HEK293 (cell line): ENCODE data around the gene PAPSS1.

Experiments
- BCL11A ChIP-seq: fragments of 450-650 bp; formaldehyde crosslinking; IDR thresholded peaks from 2 replicates; pipeline ENCODE4 v1.5.1; 2016; ENCODE audit warnings: low read depth, missing biosample characterization, missing genetic modification characterization
- GFI1B ChIP-seq: fragments of 450-650 bp; formaldehyde crosslinking; IDR thresholded peaks from 2 replicates; pipeline ENCODE4 v1.5.1; 2016; ENCODE audit warnings: missing biosample characterization, missing genetic modification characterization
- GLIS2 ChIP-seq: fragments of 450-650 bp; formaldehyde crosslinking; IDR thresholded peaks from 2 replicates; pipeline ENCODE4 v1.5.1; 2016; ENCODE audit warnings: missing biosample characterization, missing genetic modification characterization
- HOXC10 ChIP-seq: sonication (generic); formaldehyde crosslinking; IDR thresholded peaks from 2 replicates; pipeline ENCODE4 v1.8.1; 2023; ENCODE audit warnings: mild to moderate bottlenecking, missing genetic modification reagents
- KLF1 ChIP-seq: fragments of 450-650 bp; formaldehyde crosslinking; IDR thresholded peaks from 2 replicates; pipeline ENCODE4 v1.5.1; 2016; ENCODE audit warnings: missing biosample characterization, missing genetic modification characterization
- KLF10 ChIP-seq: fragments of 450-650 bp; IDR thresholded peaks from 2 replicates; pipeline ENCODE4 v1.5.1; 2018; ENCODE audit warnings: missing biosample characterization, mild to moderate bottlenecking, missing genetic modification characterization
- PATZ1 ChIP-seq: fragments of 450-650 bp; formaldehyde crosslinking; IDR thresholded peaks from 2 replicates; pipeline ENCODE4 v1.5.1; 2016; ENCODE audit warnings: missing biosample characterization, missing genetic modification characterization
- SP2 ChIP-seq: fragments of 450-650 bp; formaldehyde crosslinking; IDR thresholded peaks from 2 replicates; pipeline ENCODE4 v1.5.1; 2016; ENCODE audit warnings: missing biosample characterization, missing genetic modification characterization
- ZBTB17 ChIP-seq: fragments of 450-650 bp; formaldehyde crosslinking; IDR thresholded peaks from 2 replicates; pipeline ENCODE4 v1.5.1; 2016; ENCODE audit warnings: missing biosample characterization, missing genetic modification characterization
- ZBTB20 ChIP-seq: fragments of 450-650 bp; formaldehyde crosslinking; IDR thresholded peaks from 2 replicates; pipeline ENCODE4 v1.5.1; 2016; ENCODE audit warnings: missing biosample characterization, missing genetic modification characterization
- ZFP3 ChIP-seq: fragments of 450-650 bp; formaldehyde crosslinking; IDR thresholded peaks from 2 replicates; pipeline ENCODE4 v1.5.1; 2016; ENCODE audit warnings: low read depth, missing biosample characterization, missing genetic modification characterization
- ZNF112 ChIP-seq: fragments of 450-650 bp; formaldehyde crosslinking; IDR thresholded peaks from 2 replicates; pipeline ENCODE4 v1.5.0; 2017; ENCODE audit warnings: missing biosample characterization, missing genetic modification characterization
- ZNF169 ChIP-seq: fragments of 450-650 bp; formaldehyde crosslinking; IDR thresholded peaks from 2 replicates; pipeline ENCODE4 v1.5.1; 2016; ENCODE audit warnings: missing biosample characterization, missing genetic modification characterization
- ZNF174 ChIP-seq: fragments of 450-650 bp; formaldehyde crosslinking; IDR thresholded peaks from 2 replicates; pipeline ENCODE4 v1.5.0; 2017; ENCODE audit warnings: missing biosample characterization, mild to moderate bottlenecking, missing genetic modification characterization
- ZNF26 ChIP-seq: fragments of 450-650 bp; formaldehyde crosslinking; IDR thresholded peaks from 2 replicates; pipeline ENCODE4 v1.5.1; 2016; ENCODE audit warnings: missing biosample characterization, missing genetic modification characterization
- ZNF341 ChIP-seq: fragments of 450-650 bp; formaldehyde crosslinking; IDR thresholded peaks from 2 replicates; pipeline ENCODE4; 2016; ENCODE audit warnings: low read depth, missing biosample characterization, missing genetic modification characterization
- ZNF350 ChIP-seq: fragments of 450-650 bp; formaldehyde crosslinking; IDR thresholded peaks from 2 replicates; pipeline ENCODE4 v1.5.0; 2017; ENCODE audit warnings: missing biosample characterization, mild to moderate bottlenecking, missing genetic modification characterization
- ZNF362 ChIP-seq: fragments of 450-650 bp; formaldehyde crosslinking; IDR thresholded peaks from 2 replicates; pipeline ENCODE4 v1.5.1; 2016; ENCODE audit warnings: missing biosample characterization, missing genetic modification characterization
- ZNF398 ChIP-seq: fragments of 450-650 bp; formaldehyde crosslinking; IDR thresholded peaks from 2 replicates; pipeline ENCODE4 v1.5.1; 2017; ENCODE audit warnings: missing biosample characterization, missing genetic modification characterization
- ZNF510 ChIP-seq: fragments of 450-650 bp; formaldehyde crosslinking; IDR thresholded peaks from 2 replicates; pipeline ENCODE4 v1.5.1; 2018; ENCODE audit warnings: mild to moderate bottlenecking, missing genetic modification characterization, missing biosample characterization; ENCODE audit not compliant: insufficient replicate concordance
- ZNF596 ChIP-seq: fragments of 450-650 bp; IDR thresholded peaks from 2 replicates; pipeline ENCODE4 v1.5.0; 2018; ENCODE audit warnings: missing biosample characterization, mild to moderate bottlenecking, missing genetic modification characterization, moderate library complexity
- ZNF621 ChIP-seq: fragments of 450-650 bp; formaldehyde crosslinking; IDR thresholded peaks from 2 replicates; pipeline ENCODE4 v1.5.1; 2017; ENCODE audit warnings: missing biosample characterization, missing genetic modification characterization
- ZNF626 ChIP-seq: fragments of 450-650 bp; sonication (Bioruptor Pico); formaldehyde crosslinking; IDR thresholded peaks from 2 replicates; pipeline ENCODE4 v1.5.1; 2018; ENCODE audit warnings: missing biosample characterization, missing genetic modification characterization, inconsistent platforms
- ZNF660 ChIP-seq: fragments of 450-650 bp; IDR thresholded peaks from 2 replicates; pipeline ENCODE4 v1.5.1; 2018; ENCODE audit warnings: missing biosample characterization, mild to moderate bottlenecking, missing genetic modification characterization
- ZNF677 ChIP-seq: fragments of 450-650 bp; IDR thresholded peaks from 2 replicates; pipeline ENCODE4 v1.5.0; 2018; ENCODE audit warnings: missing biosample characterization, mild to moderate bottlenecking, missing genetic modification characterization, moderate library complexity
- ZNF692 ChIP-seq: fragments of 450-650 bp; formaldehyde crosslinking; IDR thresholded peaks from 2 replicates; pipeline ENCODE4 v1.5.1; 2016; ENCODE audit warnings: missing biosample characterization, missing genetic modification characterization
- ZNF768 ChIP-seq: fragments of 450-650 bp; formaldehyde crosslinking; IDR thresholded peaks from 2 replicates; pipeline ENCODE4 v1.5.1; 2018; ENCODE audit warnings: missing biosample characterization, mild to moderate bottlenecking, missing genetic modification characterization
- ZNF830 ChIP-seq: fragments of 450-650 bp; IDR thresholded peaks from 2 replicates; pipeline ENCODE4 v1.5.0; 2018; ENCODE audit warnings: missing biosample characterization, missing genetic modification characterization, low read depth, mild to moderate bottlenecking, moderate library complexity
- ZNF837 ChIP-seq: fragments of 450-650 bp; formaldehyde crosslinking; IDR thresholded peaks from 2 replicates; pipeline ENCODE4 v1.5.1; 2016; ENCODE audit warnings: missing biosample characterization, missing genetic modification characterization
- ZNF843 ChIP-seq: fragments of 450-650 bp; formaldehyde crosslinking; IDR thresholded peaks from 2 replicates; pipeline ENCODE4 v1.5.1; 2016; ENCODE audit warnings: missing biosample characterization, missing genetic modification characterization
- ZSCAN30 ChIP-seq: fragments of 450-650 bp; IDR thresholded peaks from 2 replicates; pipeline ENCODE4 v1.5.1; 2018; ENCODE audit warnings: missing biosample characterization, mild to moderate bottlenecking, missing genetic modification characterization, moderate library complexity

The PAPSS1 gene

GRCh38 chr4:107719922-107720722 is at the start of gene PAPSS1 (continued):
- TF ChIP-seq GFI1B (no peak), ZBTB20 (peak; percentile 93), KLF10 (tag by site-specific recombination) (no peak), ZFP3 (tag by site-specific recombination) (no peak), ZNF660 (tag by site-specific recombination) (peak; percentile 45; the same call in 1 of the 2 replicates), ZNF596 (tag by site-specific recombination) (peak; percentile 52; the same call in 1 of the 2 replicates), PATZ1 (tag by site-specific recombination) (peak; percentile 52; the same call in 1 of the 2 replicates), ZNF350 (tag by site-specific recombination) (no peak), ZNF830 (no peak), ZNF843 (no peak), HOXC10 (CRISPR knock-in tag) (no peak), ZNF112 (tag by site-specific recombination) (no peak), ZNF626 (no peak), ZSCAN30 (tag by site-specific recombination) (0 out of 2 replicates have a peak, but pooled peaks have one; percentile 21), ZNF398 (tag by site-specific recombination) (peak; percentile 68), ZNF692 (tag by site-specific recombination) (0 out of 2 replicates have a peak, but pooled peaks have one; percentile 19), ZNF837 (no peak), ZNF621 (tag by site-specific recombination) (no peak), ZNF169 (tag by site-specific recombination) (no peak), ZNF174 (tag by site-specific recombination) (no peak), ZNF26 (tag by site-specific recombination) (no peak), ZNF677 (tag by site-specific recombination) (no peak), ZNF768 (tag by site-specific recombination) (no peak), ZNF362 (tag by site-specific recombination) (no peak), ZBTB17 (peak; percentile 46), ZNF510 (no peak), GLIS2 (peak; percentile 91), ZNF341 (tag by site-specific recombination) (peak; percentile 59), BCL11A (tag by site-specific recombination) (no peak), SP2 (tag by site-specific recombination) (peak; percentile 68; the same call in 1 of the 2 replicates), KLF1 (tag by site-specific recombination) (peak; percentile 72)
